ENCODE results near the gene PTDSS2. TPM values are rescaled to one million over a fixed set of nuclear protein-coding genes. Genes with fewer than 3 reads are reported as not detected.

PTDSS2 gene
- total and polyA plus RNA-seq, 2 donors (not counting 1 experiment from before 2014, with no cell fraction given) = 22.1 to 29.0 TPM

DNA sequence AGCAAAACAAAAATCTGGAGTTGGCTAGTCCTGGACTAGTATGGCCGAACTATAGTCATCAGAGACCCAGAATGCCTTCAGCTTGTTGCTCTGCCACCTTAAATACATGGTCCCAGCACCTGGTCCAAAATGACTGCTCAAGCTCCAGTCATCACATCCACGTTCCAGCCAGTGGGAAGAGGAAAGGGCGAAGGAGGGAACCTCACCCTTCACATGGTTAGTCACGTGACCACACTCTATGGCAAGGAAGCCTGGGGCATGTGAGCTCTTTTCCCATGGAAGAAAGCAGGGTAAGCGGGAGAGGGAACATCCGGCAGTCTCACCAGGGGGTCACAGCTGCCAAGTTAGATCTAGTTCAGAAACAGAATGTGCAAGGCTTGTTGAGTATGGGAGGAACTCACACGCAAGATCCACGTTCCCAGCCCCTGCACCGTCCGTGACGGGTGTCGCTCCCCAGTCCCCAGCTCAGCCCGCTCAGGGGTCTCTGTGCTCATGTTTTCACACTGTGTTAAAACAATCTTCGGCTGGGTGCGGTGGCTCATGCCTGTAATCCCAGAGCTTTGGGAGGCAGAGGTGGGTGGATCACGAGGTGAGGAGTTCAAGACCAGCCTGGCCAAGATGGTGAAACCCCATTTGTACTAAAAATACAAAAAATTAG is 6.4 kb upstream of the PTDSS2 start:
- Histone ChIP-seq H2AFZ (ENCODE audit: insufficient read depth, low read depth, low read length, poor library complexity, severe bottlenecking) (no peak overlapping the region), H3K36me3 (replicated peaks in 1 of 2; ENCODE audit: control extremely low read depth in 1 of 2, control insufficient read depth in 1 of 2, extremely low read depth in 1 of 2, insufficient read depth in 2 of 2, low read length in 1 of 2) (no peaks in the 10 kb centered on the region), H3K27ac (ENCODE audit: low read length in 2 of 2) (no peak overlapping the region), H3K27me3 (replicated peaks in 1 of 4; ENCODE audit: control extremely low read depth in 1 of 4, control insufficient read depth in 3 of 4, insufficient read depth in 4 of 4, low read length in 3 of 4) (no peaks in the 10 kb centered on the region), H3K9me3 (ENCODE audit: control extremely low read depth in 1 of 3, control insufficient read depth in 2 of 3, insufficient read depth in 1 of 3, low read length in 2 of 3) (no peaks in the 10 kb centered on the region), H3K4me3 (ENCODE audit: control extremely low read depth in 1 of 5, extremely low read depth in 1 of 5, insufficient read depth in 1 of 5, low read depth in 2 of 5, low read length in 4 of 5) (no peak overlapping the region), H3K4me1 (ENCODE audit: control insufficient read depth in 2 of 2, insufficient read depth in 2 of 2, low read length in 2 of 2) (peaks cover 10 to 23% of the 10 kb centered on the region in 2 donors), H3K79me2 (ENCODE audit: control insufficient read depth, insufficient read depth, low read length) (peaks cover 16% of the 10 kb centered on the region), H3K4me2 (replicated peaks; ENCODE audit: low read depth, low read length, poor library complexity, severe bottlenecking) (no peak overlapping the region), H3K9ac (ENCODE audit: low read length) (no peak overlapping the region), H4K20me1 (ENCODE audit: control insufficient read depth, insufficient read depth, low read length, poor library complexity, severe bottlenecking) (no peaks in the 10 kb centered on the region)
- CTCF ChIA-PET = no interaction called here
- TF ChIP-seq, protein P1, sequence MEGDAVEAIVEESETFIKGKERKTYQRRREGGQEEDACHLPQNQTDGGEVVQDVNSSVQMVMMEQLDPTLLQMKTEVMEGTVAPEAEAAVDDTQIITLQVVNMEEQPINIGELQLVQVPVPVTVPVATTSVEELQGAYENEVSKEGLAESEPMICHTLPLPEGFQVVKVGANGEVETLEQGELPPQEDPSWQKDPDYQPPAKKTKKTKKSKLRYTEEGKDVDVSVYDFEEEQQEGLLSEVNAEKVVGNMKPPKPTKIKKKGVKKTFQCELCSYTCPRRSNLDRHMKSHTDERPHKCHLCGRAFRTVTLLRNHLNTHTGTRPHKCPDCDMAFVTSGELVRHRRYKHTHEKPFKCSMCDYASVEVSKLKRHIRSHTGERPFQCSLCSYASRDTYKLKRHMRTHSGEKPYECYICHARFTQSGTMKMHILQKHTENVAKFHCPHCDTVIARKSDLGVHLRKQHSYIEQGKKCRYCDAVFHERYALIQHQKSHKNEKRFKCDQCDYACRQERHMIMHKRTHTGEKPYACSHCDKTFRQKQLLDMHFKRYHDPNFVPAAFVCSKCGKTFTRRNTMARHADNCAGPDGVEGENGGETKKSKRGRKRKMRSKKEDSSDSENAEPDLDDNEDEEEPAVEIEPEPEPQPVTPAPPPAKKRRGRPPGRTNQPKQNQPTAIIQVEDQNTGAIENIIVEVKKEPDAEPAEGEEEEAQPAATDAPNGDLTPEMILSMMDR (IDR thresholded peaks at IDR 0.05) = no peak
- no peak for TF ChIP-seq EZH2 (IDR thresholded peaks at IDR 0.05; ENCODE audit: borderline replicate concordance, insufficient read depth, low read depth, low read length, poor library complexity, severe bottlenecking)
- ATAC-seq (ENCODE audit: low read depth) = no peak
- Mint-ChIP-seq H3K4me3 (peak overlapping the region; percentile 2), H3K4me1 (peaks cover 16% of the 10 kb centered on the region), H3K27ac (no peak overlapping the region), H3K9me3 (ENCODE audit: insufficient read depth) (no peaks in the 10 kb centered on the region), H3K27me3 (no peaks in the 10 kb centered on the region)
- intact Hi-C loops (cut with micrococcal nuclease) = no loop called here
- POLR2A ChIA-PET = interaction anchor here (0.5 kb wide), 1 partner anchor 16 kb away, joined by 3 read pairs; no protein-coding TSS in a partner anchor
- no peak for DNase-seq
- WGBS (ENCODE audit: insufficient coverage) = 87% methylated on average over 15 of the region's 16 CpGs

DNA sequence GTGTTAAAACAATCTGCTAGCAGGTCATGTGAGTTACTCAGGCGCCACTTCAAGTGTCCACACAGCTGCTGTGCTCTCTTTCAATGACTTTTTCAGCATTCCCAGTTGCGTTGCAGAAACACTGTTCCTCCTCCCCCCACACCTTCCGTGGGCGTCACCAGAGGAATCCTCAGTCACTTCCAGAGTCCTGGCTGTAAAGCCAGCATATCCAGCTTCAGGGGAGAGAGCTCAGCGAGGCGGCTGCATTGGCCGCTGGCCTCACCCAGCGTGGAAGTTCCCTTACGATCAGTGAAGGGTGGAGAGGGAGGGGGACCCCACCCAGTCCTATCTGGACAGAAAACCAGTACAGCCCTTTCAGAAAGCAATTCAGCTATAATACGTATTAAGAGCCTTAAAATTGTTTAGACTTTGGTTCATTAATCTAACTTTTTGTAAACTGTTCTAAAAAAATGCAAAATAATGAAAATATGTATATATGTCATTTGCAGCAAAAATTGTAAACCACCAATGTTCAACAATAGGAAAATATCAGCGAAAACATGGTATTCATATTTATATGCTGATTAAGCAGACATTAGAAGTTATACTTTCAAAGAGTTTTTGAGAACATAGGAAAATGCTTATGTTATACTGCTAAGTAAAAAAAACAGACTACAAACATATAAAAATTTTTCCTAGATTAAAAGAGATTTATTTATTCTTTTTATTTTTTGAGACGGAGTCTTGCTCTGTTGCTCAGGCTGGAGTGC is 5.5 kb upstream of the PTDSS2 start:
- H3K9ac ChIP-seq (ENCODE audit: low read length) = no peak overlapping the region
- Mint-ChIP-seq H3K4me1 (peaks cover 18% of the 10 kb centered on the region), H3K4me3 (no peak overlapping the region), H3K27me3 (no peaks in the 10 kb centered on the region), H3K27ac (no peak overlapping the region), H3K9me3 (ENCODE audit: insufficient read depth) (no peaks in the 10 kb centered on the region)
- ChIA-PET CTCF (no interaction called here), POLR2A (interaction anchor here (0.5 kb wide), 1 partner anchor 17 kb away, joined by 3 read pairs; no protein-coding TSS in a partner anchor)
- no peak overlapping the region for H3K27ac ChIP-seq (ENCODE audit: low read length in 2 of 2)
- DNase-seq (no peak), ATAC-seq (ENCODE audit: low read depth) (no peak)
- no peaks in the 10 kb centered on the region for H3K9me3 ChIP-seq (ENCODE audit: control extremely low read depth in 1 of 3, control insufficient read depth in 2 of 3, insufficient read depth in 1 of 3, low read length in 2 of 3)
- 60% methylated on average over 4 of the region's 12 CpGs for WGBS (ENCODE audit: insufficient coverage)
- TF ChIP-seq EZH2 (IDR thresholded peaks at IDR 0.05; ENCODE audit: borderline replicate concordance, insufficient read depth, low read depth, low read length, poor library complexity, severe bottlenecking) = no peak
- TF ChIP-seq, protein P1 (IDR thresholded peaks at IDR 0.05) = no peak
- no peaks in the 10 kb centered on the region for H3K27me3 ChIP-seq (replicated peaks in 1 of 4; ENCODE audit: control extremely low read depth in 1 of 4, control insufficient read depth in 3 of 4, insufficient read depth in 4 of 4, low read length in 3 of 4)
- H3K36me3 ChIP-seq (replicated peaks in 1 of 2; ENCODE audit: control extremely low read depth in 1 of 2, control insufficient read depth in 1 of 2, extremely low read depth in 1 of 2, insufficient read depth in 2 of 2, low read length in 1 of 2) = no peaks in the 10 kb centered on the region
- intact Hi-C loops (cut with micrococcal nuclease) = no loop called here
- H3K79me2 ChIP-seq (ENCODE audit: control insufficient read depth, insufficient read depth, low read length) = peaks cover 18% of the 10 kb centered on the region
- peaks cover 19 to 32% of the 10 kb centered on the region in 2 donors for H3K4me1 ChIP-seq (ENCODE audit: control insufficient read depth in 2 of 2, insufficient read depth in 2 of 2, low read length in 2 of 2)
- no peak overlapping the region for H3K4me3 ChIP-seq (ENCODE audit: control extremely low read depth in 1 of 5, extremely low read depth in 1 of 5, insufficient read depth in 1 of 5, low read depth in 2 of 5, low read length in 4 of 5)
- H2AFZ ChIP-seq (ENCODE audit: insufficient read depth, low read depth, low read length, poor library complexity, severe bottlenecking) = no peak overlapping the region
- H4K20me1 ChIP-seq (ENCODE audit: control insufficient read depth, insufficient read depth, low read length, poor library complexity, severe bottlenecking) = no peaks in the 10 kb centered on the region
- no peak overlapping the region for H3K4me2 ChIP-seq (replicated peaks; ENCODE audit: low read depth, low read length, poor library complexity, severe bottlenecking)

All from B cell (primary cell).